ENCODE measurements around the gene TRIM65. TPM values are rescaled to one million over a fixed set of nuclear protein-coding genes. Genes with fewer than 3 reads are reported as not detected.

Gene TRIM65
- total and polyA plus RNA-seq, 8 donors = 8.1 to 26.6 (median 10.6) TPM; not detected in 1

DNA sequence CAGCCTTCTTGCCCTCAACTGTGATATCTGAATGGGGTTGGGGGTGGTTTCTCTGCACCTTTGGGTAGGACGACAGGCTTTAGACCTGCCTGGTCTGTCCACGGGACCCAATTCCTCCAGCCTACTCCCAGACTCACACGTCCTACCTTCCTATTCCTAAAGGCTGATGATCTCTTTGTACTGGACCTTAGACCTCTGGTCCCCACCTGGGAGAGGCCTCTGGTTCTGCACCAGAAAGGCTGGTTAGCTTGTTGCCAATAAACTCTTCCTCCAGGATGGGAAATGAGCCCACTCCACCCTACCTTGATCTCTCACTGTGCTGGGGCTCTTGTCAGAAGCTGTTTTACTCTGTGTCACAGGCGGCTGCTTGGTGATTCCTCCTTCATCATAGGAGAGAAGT is 29.7 kb upstream of the TRIM65 start:
- H3K27me3 ChIP-seq = no peaks in the 10 kb centered on the region
- H3K9me3 ChIP-seq = no peaks in the 10 kb centered on the region
- H3K36me3 ChIP-seq = peaks cover 5 to 43% (median 28%) of the 10 kb centered on the region in 4 donors
- TF ChIP-seq, protein P1, sequence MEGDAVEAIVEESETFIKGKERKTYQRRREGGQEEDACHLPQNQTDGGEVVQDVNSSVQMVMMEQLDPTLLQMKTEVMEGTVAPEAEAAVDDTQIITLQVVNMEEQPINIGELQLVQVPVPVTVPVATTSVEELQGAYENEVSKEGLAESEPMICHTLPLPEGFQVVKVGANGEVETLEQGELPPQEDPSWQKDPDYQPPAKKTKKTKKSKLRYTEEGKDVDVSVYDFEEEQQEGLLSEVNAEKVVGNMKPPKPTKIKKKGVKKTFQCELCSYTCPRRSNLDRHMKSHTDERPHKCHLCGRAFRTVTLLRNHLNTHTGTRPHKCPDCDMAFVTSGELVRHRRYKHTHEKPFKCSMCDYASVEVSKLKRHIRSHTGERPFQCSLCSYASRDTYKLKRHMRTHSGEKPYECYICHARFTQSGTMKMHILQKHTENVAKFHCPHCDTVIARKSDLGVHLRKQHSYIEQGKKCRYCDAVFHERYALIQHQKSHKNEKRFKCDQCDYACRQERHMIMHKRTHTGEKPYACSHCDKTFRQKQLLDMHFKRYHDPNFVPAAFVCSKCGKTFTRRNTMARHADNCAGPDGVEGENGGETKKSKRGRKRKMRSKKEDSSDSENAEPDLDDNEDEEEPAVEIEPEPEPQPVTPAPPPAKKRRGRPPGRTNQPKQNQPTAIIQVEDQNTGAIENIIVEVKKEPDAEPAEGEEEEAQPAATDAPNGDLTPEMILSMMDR (IDR thresholded peaks at IDR 0.05) = no peak
- TF ChIP-seq EP300 (IDR thresholded peaks at IDR 0.05) = no peak
- H3K27ac ChIP-seq = no peak overlapping the region
- H3K4me3 ChIP-seq = no peak overlapping the region
- 88 to 99% (median 92%) methylated on average over 4 of the region's 4 CpGs for WGBS, 5 donors
- intact Hi-C loops (cut with DNase I; ENCODE audit: low total_unique reads) = no loop called here
- no peak for DNase-seq
- H3K4me1 ChIP-seq = no peaks in the 10 kb centered on the region

DNA sequence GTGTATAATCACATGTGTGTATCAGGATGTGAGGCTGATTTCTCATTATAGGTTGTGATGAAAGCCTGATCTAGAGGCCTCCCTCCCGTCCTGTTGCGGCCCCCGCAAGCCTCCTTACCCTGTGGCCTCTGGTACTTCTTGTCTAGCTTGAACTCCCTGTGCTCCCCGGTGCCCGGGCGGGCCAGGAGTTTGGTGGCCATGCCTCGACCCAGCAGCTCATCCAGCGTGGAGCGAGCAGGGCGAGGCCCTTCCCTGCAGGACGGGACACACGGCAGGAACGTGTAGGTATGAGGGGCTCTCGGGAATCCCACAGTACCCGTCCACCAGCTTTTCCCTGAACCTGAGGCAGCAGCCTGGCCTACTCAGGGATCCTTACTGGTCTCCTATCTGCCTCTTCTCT is 29.2 kb upstream of the TRIM65 start:
- Histone ChIP-seq H3K4me3 (no peak overlapping the region), H3K4me1 (no peaks in the 10 kb centered on the region), H3K36me3 (peaks cover 5 to 43% (median 28%) of the 10 kb centered on the region in 4 donors), H3K27me3 (no peaks in the 10 kb centered on the region), H3K27ac (no peak overlapping the region), H3K9me3 (no peaks in the 10 kb centered on the region)
- DNase-seq = no peak
- intact Hi-C loops (cut with DNase I; ENCODE audit: low total_unique reads) = no loop called here
- TF ChIP-seq POLR2A (IDR thresholded peaks at IDR 0.05) (no peak), EP300 (IDR thresholded peaks at IDR 0.05) (no peak), POLR2AphosphoS5 (IDR thresholded peaks at IDR 0.05) (no peak)
- TF ChIP-seq, protein P1 (IDR thresholded peaks at IDR 0.05) = no peak
- WGBS, 5 donors = 94 to 97% (median 96%) methylated on average over 15 of the region's 15 CpGs

DNA sequence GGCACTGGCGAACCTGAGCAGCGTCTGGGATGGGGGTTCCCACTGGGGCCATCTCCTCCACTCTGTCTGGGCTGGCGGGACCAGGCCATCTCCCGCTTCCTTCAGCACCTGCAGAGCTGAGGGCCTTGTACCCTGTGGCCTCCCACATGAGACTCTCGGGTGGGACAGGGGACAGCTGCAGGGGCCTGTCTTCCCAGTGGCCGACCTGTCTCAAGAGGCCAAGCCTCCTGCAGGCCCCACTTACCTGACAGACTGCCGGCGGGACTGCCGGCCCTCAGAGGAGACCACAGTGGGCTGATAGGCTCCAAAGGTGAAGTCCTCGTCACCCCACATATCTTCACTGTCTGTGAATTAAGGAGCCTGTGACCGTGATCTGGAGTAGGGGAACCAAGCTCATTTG is 28.4 kb upstream of the TRIM65 start:
- H3K4me3 ChIP-seq = no peak overlapping the region
- H3K9me3 ChIP-seq = no peaks in the 10 kb centered on the region
- no peaks in the 10 kb centered on the region for H3K27me3 ChIP-seq
- H3K27ac ChIP-seq = no peak overlapping the region
- 94 to 98% (median 97%) methylated on average over 7 to 11 of the region's 11 CpGs for WGBS, 5 donors
- intact Hi-C loops (cut with DNase I; ENCODE audit: low total_unique reads) = no loop called here
- no peak for DNase-seq
- H3K36me3 ChIP-seq = peaks cover 5 to 43% (median 32%) of the 10 kb centered on the region in 4 donors
- TF ChIP-seq, protein P1 (IDR thresholded peaks at IDR 0.05) = no peak
- TF ChIP-seq POLR2A (IDR thresholded peaks at IDR 0.05) (no peak), POLR2AphosphoS5 (IDR thresholded peaks at IDR 0.05) (no peak), EP300 (IDR thresholded peaks at IDR 0.05) (no peak)
- H3K4me1 ChIP-seq = no peaks in the 10 kb centered on the region

DNA sequence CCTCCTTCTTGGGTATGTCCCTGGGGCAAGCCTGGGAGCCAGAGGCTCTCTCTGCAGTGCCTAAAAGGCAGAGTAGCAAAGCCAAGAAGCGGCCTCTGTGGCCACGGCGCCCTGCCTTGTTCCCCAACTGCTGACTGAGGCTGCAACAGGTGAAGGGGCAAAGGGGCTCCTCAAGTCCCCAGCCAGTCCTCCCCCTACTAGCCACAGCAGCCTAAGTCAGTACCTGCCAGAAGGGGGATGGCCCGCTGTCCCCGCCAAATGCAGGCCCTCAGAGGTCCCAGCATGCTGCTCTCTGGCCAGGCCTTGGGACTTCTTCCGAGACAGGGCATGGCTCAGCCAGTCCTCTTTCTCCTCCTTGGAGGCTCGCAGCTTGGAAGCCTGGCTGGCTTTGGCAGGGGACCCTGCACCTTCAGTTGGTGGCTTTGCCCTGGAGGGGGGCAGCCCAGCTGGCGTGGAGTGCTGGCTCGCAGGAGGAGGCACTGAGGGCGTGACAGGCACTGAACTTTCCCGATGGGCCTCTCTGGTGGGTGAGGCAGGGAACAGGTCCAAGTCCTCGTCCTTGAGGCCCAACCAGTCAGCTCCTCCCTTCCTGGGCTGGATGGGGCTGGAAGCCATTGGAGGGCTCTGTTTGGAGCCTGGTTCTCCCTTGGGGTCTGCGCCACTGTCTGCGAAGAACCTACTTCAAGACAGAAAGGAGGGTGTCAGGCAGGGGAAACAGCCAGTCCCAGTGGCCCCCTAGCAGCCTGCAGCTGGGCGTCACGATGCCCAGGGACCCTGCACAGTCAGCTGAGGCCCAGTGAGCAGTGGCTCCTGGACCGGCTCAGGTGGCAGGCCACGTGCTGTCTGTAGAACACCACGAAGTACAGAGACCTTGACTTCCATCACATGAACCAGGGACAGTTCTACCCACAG is 26.5 kb upstream of the TRIM65 start:
- Histone ChIP-seq H3K27ac (no peak overlapping the region), H3K9me3 (no peaks in the 10 kb centered on the region), H3K36me3 (peaks cover 5 to 56% (median 40%) of the 10 kb centered on the region in 4 donors), H3K4me3 (no peak overlapping the region), H3K27me3 (no peaks in the 10 kb centered on the region), H3K4me1 (no peaks in the 10 kb centered on the region)
- DNase-seq = no peak
- intact Hi-C loops (cut with DNase I; ENCODE audit: low total_unique reads) = no loop called here
- 83 to 91% (median 85%) methylated on average over 4 to 19 of the region's 19 CpGs for WGBS, 5 donors
- TF ChIP-seq, protein P1 (IDR thresholded peaks at IDR 0.05) = no peak
- no peak for TF ChIP-seq EP300 (IDR thresholded peaks at IDR 0.05)
- TF ChIP-seq POLR2AphosphoS5 (IDR thresholded peaks at IDR 0.05) = no peak
- TF ChIP-seq POLR2A (IDR thresholded peaks at IDR 0.05) = no peak
